HL-60 (cell line): ENCODE measurements around the gene SDC4.
A peak's percentile ranks its signal among the peaks of the same experiment; 100 is the strongest.

ENCODE experiments used
- DNase-seq, 2 experiments: peaks; one replicate each; pipeline ENCODE4 v3.0.0-alpha.2; 2010 to 2020; ENCODE audit warnings: low read depth in 1 of 2, low spot score in 1 of 2
- H3K27ac ChIP-seq: fragments of 250-450 bp; sonication (Bioruptor Pico); replicated peaks from 2 replicates; pipeline ENCODE4 v1.5.1; 2020; ENCODE audit warnings: mild to moderate bottlenecking, moderate library complexity
- H3K27me3 ChIP-seq: fragments of 250-450 bp; sonication (Bioruptor Pico); 2 replicates; pipeline ENCODE4 v1.5.1; 2021; ENCODE audit warnings: mild to moderate bottlenecking, moderate library complexity; ENCODE audit not compliant: insufficient read depth, poor library complexity, severe bottlenecking
- H3K4me3 ChIP-seq: replicated peaks from 2 replicates; pipeline ENCODE4 v1.5.1; 2011; ENCODE audit warnings: mild to moderate bottlenecking, control low read depth, low read length; ENCODE audit not compliant: insufficient read depth
- GABPA ChIP-seq: IDR thresholded peaks from 2 replicates; pipeline ENCODE4 v1.6.1; 2012; ENCODE audit warnings: low read depth
- POLR2AphosphoS5 ChIP-seq: IDR thresholded peaks from 2 replicates; pipeline ENCODE4 v1.6.1; 2012; ENCODE audit warnings: low read depth
- REST ChIP-seq: IDR thresholded peaks from 2 replicates; pipeline ENCODE4 v1.6.1; 2012; ENCODE audit warnings: low read depth; ENCODE audit not compliant: insufficient replicate concordance
- SPI1 ChIP-seq: IDR thresholded peaks from 2 replicates; pipeline ENCODE4 v1.6.1; 2012; ENCODE audit warnings: low read depth, mild to moderate bottlenecking, borderline replicate concordance
- TF ChIP-seq, protein P1 (sequence below): IDR thresholded peaks from one replicate; pipeline ENCODE4 v1.5.1; 2011; ENCODE audit warnings: low read length, control low read depth, inconsistent platforms; ENCODE audit not compliant: insufficient read depth

The SDC4 gene

DNA sequence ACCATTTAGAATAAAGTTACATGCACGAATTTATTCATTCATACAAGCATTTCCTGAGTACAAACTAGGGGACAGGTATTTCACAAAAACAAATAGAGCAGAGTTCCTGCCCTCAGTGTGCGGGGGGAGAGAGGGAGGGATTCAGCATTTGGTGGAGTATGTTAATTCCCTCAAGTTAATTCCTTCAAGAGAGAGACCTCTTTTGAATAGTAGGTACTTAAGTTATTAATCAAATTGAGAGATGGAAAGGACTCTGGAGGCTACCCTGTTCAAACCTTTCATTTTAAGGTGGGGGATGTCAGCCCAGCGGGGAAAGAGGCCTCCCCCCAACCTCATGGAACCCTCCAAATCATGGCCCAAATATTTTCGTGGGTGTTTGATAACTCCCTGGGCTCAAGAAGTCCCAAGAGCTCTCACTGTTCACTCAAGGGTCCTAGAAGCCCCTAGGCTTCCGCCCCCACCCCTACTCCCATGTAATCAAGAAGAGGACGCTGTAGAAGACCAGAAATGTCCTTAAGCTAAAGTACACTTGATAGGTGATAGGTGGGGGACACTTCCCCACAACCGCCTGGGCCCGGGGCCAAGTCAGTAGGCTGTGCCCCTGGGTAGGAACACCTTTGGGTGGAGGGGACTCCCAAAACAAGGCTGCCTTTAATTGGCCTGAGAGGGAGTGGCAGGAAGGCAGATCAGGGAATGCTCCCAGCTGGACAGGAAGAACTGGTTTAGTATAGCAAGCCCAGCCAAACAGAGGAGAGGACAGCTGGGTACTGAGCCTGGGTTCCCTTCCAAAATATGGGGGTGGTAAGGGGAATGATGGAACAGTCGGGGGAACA is 2.9 kb downstream of the SDC4 start:
- TF ChIP-seq REST (no peak), POLR2AphosphoS5 (no peak), SPI1 (no peak), GABPA (no peak)
- TF ChIP-seq, protein P1, sequence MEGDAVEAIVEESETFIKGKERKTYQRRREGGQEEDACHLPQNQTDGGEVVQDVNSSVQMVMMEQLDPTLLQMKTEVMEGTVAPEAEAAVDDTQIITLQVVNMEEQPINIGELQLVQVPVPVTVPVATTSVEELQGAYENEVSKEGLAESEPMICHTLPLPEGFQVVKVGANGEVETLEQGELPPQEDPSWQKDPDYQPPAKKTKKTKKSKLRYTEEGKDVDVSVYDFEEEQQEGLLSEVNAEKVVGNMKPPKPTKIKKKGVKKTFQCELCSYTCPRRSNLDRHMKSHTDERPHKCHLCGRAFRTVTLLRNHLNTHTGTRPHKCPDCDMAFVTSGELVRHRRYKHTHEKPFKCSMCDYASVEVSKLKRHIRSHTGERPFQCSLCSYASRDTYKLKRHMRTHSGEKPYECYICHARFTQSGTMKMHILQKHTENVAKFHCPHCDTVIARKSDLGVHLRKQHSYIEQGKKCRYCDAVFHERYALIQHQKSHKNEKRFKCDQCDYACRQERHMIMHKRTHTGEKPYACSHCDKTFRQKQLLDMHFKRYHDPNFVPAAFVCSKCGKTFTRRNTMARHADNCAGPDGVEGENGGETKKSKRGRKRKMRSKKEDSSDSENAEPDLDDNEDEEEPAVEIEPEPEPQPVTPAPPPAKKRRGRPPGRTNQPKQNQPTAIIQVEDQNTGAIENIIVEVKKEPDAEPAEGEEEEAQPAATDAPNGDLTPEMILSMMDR = no peak
- H3K27me3 ChIP-seq = peaks cover 10% of the 10 kb centered on the region
- H3K27ac ChIP-seq = no peak overlapping the region
- DNase-seq = no peak
- H3K4me3 ChIP-seq = no peak overlapping the region

- no peak overlapping the region for H3K4me3 ChIP-seq
- no peak for TF ChIP-seq GABPA
- no peak for TF ChIP-seq POLR2AphosphoS5
- TF ChIP-seq REST = no peak
- no peak for TF ChIP-seq SPI1
- peaks cover 10% of the 10 kb centered on the region for H3K27me3 ChIP-seq
- peak in 1 of 2 experiments; percentile 30 for DNase-seq
- no peak overlapping the region for H3K27ac ChIP-seq
Measured at GRCh38 chr20:45344168-45344860, 3.9 kb downstream of the SDC4 start.

GRCh38 chr20:45343532-45344167 is 4.6 kb downstream of the SDC4 start:
- TF ChIP-seq REST = no peak
- no peak overlapping the region for H3K4me3 ChIP-seq
- no peak overlapping the region for H3K27ac ChIP-seq
- no peak for DNase-seq
- H3K27me3 ChIP-seq = peaks cover 7% of the 10 kb centered on the region
